GM19438 (cell line): Measurements from ENCODE around the gene AAK1.
"Not testable (repeated sequence)": the region's sequence is repeated elsewhere in the genome, so short reads cannot be mapped to it uniquely, and the experiment has no call there.

ENCODE experiments used
- ATAC-seq: cut with Tn5 transposase; IDR thresholded peaks from one replicate; pipeline ENCODE4 v1.9.1; 2021; ENCODE audit warnings: low read depth; ENCODE audit not compliant: unreplicated experiment

The AAK1 gene

DNA sequence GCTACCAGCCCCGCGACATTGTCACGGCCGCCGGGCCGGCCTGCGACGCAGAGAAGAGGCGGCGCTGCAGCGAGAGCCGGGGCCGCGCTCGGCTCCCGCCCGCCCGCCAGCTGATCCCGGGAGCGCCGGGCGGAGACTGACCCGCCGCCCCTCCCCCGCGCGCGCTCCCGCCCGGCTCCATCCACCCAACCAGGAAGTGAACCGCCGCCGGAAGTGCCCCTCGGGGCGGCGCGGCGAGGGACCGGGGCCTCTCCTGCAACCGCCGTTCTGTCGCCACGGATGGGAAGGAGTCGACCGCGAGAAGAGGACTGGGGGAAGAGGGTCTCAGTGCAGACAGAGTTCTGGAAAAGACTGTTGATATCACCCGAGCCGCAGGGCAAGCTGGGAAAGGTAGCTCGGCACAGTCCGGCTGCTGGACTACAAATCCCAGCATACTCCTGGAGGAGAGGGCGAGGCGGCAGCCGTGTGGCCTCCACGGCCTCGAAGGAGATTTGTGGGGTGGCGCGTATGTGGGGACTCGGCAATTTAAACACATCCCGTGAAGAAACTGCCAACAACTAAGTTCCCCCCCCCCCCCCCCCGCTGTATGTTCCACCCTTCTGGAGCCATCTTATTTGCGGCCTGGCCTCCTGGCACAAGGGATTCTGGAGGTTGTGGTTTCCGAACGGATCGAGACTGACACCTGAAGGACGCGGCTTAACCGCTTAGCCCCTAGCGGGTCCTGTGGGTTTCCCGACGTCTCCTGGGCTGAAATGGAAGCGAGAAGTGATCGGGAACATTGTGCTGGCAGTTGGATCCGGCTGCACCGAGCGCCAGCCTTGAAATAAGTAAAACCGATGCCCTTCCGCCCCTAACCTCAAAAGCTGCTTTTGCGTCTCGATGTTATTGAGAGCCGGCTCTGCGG lies at the start of gene AAK1:
Gene AAK1 (minus strand): TSS at position 138 of the 904 bp plus-strand sequence. CDS start 699 bp downstream, outside the sequence.
- peak; percentile 31 for ATAC-seq

DNA sequence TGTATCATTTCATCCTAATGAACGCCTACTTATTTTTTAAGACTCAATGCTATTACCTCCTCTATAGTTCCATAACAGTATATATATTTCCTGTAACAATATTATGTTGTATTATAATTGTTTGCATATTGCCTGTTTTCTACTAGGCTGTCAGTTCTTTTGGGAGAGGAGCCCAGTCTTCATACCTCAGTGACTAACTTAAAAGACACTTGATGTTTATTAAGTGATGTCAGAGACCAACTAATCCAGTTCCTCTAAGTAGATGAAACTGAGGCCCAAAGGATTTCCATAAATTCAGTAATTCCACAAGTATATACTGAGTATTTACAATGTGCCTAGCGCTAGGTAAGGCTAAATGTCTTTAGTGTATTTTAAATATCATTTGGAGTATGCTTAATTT lies 48.9 kb upstream of the AAK1 start:
- no peak for ATAC-seq

DNA sequence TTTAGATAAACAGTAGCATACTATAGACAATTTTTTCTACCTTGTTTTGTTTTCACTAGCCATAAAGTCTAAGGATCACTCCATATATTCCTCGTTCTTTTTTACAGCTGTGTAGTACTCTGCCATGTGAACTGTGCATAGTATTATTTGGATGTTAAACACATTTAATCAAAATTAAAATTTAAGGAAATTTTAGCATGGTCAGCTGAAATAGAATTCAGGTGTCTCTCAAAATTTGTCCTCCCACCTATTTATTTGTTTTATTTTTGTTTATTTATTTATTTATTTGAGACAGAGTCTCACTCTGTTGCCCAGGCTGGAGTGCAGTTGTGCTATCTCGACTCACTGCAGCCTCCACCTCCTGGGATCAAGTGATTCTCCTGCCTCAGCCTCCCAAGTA lies 46.4 kb upstream of the AAK1 start:
- no peak for ATAC-seq

DNA sequence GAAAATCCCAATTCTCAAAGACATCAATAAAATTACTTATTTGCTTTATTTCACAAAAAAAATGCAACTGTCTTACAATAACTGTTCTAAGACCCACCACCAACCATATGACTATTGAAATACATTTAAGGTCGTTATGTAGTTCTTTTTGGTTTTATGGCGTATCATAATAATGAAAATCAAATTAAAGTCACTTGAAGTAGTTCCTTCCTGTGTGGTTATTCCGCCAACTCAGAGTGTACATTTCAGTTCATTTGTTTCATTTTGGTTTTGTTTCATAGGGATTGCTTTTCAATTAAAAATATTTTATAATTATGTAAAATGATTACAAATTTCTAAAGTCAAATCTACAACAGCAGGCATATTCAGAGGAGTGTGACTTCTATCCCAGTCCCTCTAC lies 45.9 kb upstream of the AAK1 start:
- ATAC-seq: no peak

DNA sequence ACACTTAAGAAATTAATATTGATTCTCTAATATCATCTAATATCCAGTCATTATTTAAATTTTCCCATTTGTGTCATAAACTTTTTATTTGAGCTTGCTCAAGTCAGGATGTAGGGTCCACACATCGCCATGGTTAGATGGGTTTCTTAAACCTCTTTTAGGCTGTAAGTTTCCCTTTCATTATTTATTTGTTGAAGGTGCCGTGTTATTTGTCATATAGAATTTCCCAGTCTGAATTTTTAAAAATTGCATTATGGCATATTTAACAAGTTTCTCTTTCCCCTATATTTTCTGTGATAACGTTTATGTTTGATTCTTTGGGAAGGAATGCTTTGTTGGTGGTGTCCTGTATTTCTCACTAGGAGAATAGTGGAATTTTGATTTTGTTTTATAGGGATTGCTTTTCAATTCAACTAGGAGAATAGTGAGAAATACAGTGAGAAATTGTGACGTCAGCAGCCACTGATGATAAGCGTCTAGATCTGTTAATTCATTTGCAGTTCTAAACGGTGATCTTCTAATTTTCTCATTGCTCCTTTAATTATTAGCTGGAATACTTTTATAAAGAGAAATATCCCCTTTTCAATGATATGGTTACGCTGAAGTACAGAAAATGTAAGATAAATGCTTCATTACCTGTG lies 44.6 kb upstream of the AAK1 start:
- ATAC-seq: no peak

DNA sequence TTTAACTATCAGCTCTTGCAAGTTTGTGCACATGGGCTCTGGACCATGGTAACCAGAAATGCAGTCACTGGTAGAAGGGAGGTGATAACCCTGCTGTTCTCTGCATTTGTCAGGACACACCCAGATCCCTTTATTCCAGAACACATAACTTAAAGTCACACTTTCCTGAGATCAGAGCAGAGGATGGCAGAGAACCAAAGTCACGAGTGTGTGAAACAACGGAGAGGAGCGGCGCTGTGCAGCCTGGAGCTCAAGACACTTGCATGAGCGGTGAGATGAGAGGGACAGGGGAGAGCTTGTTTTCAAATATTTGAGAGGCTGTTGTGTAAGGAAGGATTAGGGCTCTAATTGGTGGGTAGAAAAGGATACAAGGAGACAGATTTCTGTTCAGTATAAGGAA lies 43.3 kb upstream of the AAK1 start:
- ATAC-seq: no peak

DNA sequence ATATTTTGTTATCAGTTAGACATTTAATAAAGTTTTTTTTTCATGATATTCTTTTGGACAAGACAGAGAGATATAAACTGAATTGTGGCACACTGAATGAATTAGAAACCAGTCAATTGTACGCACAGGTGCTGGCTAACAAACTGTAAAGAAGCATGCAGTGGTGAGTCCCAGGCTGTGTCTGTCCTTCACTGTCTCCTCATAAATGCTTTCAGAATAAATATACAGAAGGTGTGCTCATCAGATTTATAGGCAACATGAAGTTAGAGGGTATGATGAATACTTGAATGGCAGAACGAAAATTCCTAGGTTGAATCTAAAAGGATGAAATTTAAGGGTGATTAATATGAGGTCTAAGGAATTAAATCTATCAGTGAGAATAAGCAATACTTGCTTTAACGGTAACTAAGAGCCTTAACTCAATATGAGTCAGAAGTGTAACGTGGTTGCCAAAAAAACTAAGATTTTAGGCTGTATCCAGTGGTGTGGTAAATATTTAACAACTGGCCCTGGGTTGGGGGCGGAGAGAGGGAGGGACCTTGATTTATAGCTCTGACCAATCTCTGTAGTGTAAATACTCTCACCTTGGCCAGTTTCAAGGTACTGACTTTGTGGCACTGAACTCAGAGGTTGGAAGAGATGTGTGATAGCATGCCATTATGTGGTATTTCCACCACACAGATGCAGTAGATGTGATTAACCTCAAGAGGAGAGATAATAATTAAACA lies 41.9 kb upstream of the AAK1 start:
- ATAC-seq: no peak

DNA sequence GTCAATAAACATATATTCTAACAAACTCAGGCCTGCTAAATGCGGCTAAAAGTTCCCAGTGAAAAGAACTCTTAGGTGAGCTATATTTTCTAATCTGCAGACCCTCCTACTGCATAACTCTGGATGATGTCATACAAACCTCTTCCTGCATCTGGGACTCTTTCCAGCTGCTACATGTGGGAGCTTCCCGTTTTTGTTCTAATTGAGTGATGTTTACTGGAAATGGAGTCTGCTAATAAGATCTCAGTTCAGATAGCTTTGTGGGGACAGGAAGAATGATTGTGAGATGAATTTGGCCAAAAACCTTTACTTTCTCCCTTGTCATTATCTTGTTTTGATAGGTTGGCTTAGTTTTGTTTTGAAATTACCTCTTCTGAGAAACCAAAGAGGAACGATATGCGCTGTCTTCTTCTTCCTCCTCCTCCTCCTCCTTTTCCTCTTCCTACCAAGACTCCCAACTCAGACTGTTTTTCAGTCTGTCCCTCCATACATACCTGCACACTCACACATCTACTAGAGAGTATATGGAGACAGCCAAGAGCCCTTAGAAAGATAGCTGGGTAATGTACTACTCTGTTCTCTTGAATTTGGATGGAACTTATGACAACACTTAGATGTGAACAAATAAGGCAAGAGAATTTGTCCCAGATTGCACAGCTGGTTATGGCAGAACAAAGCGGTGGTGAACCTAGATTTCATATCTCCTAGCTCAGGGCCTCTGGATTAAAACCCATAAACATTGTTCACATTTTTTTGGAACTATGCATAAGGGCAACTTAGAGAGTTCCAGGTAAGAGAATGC lies 39.8 kb upstream of the AAK1 start:
- ATAC-seq: no peak

DNA sequence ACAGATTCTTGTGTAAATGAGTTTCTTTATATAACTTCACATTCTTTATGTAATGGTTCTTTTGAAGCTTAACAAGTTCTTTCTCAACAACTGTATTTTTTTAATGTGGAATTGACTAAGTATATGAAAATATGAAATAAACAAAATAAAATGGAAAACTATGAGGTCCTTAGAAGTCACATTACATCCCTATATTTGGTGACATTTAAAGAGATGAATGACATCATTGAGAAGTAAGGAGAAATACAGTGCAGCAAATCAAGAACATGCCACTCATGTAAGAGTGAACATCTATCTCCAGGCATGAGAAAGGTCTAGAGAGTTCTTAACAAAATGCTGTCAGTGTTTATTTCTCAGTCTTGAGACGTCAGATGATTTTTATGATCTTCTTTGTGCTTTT lies 39.0 kb upstream of the AAK1 start:
- ATAC-seq: no peak

DNA sequence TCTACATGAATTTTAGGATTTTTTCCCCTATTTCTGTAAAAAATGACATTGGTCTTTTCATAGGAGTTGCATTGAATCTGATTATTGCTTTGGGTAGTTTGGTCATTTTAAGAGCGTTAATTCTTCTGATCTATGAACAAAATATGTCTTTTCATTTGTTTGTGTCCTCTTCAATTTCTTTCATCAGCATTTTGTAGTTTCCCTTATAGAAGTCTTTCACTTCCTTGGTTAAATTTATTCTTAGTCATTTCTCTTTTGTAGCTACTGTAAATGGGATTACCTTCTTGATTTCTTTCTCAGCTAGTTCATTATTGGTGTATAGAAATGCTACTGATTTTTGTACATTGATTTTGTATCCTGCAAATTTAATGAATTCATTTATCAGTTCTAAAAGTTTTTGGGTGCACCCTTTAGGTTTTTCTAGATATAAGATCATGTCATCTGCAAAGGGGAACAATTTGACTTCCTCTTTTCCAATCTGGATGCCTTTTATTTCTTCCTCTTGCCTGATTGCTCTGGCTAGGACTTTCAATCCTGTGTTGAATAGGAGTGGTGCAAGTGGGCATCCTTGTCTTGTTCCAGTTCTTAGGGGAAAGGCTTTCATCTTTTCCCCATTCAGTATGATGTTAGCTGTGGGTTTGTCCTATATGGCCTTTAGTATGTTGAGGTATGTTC lies 36.6 kb upstream of the AAK1 start:
- no peak for ATAC-seq

DNA sequence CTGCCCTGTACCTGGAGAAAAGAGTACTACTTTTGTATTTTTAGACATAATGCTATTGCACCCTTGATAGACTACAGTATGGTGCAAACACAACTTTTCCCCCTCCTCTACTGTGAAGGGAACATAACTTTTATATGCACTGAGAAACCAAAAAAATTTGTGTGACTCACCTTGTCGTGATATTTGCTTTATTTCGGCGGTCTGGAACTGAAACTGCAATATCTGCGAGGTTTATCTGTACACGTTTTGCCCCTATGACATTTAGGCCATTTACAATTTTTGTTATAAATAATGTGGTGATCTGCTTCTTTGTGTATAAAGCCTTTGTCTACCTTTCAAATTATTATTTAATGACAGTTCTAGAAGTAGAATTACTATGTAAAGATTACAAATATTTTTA lies 34.4 kb upstream of the AAK1 start:
- ATAC-seq: no peak

DNA sequence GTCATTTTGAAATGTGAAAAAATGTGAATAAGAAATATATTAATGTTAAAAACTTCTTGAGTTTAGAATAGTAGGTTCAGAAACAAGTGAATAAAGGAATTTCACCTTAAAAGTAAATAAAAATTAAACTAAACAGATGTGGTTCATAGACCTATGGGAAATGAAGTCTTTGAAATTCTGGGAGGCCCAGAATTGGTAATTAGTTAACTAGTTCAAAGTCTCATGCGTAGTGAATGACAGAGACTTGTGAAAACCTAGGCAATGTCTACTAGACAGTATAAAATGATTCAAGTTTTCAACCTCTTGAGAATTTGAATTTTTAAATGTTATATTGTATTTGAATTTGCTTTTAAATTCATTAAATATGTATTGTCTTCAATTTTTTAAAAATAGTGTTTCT lies 32.6 kb upstream of the AAK1 start:
- ATAC-seq: no peak

DNA sequence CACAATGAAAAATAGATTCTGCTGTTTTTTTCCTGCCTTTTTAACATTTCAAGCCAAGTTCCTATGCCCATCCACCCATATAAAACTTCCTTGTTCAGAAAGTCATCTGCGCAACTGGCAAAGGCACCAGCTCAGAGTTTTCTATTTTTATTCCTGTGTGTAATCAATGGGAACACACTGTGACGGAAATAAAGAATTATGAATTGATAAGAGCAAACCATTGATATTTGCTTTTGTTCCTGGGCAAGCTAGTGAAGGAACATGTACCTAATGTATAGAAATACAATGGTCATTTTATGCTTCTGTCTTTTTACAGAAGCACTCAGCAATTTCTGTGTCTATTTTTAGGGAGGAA lies 30.8 kb upstream of the AAK1 start:
- ATAC-seq: no peak

DNA sequence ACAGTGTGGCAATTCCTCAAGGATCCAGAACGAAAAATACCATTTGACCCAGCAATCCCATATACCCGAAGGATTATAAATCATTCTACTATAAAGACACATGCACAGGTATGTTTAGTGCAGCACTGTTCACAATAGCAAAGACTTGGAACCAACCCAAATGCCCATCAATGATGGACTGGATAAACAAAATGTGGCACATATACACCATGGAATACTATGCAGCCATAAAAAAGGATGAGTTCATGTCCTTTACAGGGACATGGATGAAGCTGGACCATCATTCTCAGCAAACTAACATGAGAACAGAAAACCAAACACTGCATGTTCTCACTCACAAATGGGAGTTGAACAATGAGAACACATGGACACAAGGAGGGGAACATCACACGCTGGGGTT lies 29.6 kb upstream of the AAK1 start:
- ATAC-seq: not testable (repeated sequence)

DNA sequence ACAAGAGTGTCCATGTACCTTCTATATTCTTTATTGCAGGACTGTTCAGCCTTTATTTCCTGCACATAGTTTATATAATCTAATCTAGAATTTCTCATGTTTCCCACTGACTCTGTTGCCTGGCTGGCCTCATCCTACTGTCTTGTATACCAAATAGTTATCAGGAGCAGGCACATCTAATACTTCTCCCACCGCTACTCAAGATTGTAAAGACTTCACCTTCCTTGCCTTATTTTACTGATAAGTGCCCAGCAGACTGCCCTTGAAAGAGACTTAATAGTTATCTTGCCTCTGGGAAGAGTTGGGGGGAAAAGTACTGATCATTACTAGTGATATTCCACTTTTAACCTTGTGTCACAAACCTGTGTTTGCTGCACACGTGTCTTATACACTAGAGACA lies 26.1 kb upstream of the AAK1 start:
- no peak for ATAC-seq

DNA sequence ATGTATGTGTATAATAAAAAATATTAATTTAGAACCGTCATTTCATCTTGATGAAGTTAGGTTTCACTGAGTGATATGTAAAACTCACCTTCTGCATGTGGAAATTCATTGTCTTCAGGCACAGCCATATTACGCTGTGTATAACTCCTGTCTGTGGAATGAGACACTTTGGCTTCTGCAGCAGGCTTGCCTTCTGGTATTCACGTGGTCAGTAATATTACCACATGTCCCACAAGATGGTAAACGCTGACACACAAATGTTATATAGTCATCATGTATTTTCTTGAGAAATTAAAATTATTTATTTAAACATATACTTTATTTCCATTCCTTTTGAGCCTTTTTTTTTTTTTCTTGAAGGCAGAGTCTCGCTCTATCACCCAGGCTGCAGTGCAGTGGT lies 25.1 kb upstream of the AAK1 start:
- ATAC-seq: no peak

DNA sequence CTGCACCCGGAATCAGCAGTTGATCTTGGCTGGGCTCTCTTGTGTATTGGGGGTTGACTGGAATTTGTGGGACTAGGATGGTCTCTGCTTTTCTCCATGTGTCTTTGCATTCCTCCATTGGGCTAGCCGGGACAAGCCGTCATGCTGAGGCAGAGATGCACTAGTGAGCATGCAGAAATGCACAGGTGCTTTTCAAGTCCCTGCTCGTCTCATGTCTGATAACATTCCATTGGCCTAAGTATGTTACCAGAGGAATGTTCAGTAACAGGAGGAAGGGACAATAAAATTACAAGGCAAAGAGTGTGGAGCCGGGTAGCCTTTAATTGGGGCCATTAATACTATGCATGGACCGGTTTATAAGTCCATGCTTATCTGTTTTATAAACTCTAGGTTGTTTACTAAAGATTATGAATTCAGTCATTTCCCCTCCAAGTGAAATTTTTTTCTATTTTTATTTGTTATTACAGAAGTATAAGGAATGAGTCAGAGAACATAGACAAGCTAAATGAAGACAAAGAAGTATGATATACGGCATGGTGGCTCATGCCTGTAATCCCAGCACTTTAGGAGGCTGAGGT lies 24.4 kb upstream of the AAK1 start:
- ATAC-seq: no peak

DNA sequence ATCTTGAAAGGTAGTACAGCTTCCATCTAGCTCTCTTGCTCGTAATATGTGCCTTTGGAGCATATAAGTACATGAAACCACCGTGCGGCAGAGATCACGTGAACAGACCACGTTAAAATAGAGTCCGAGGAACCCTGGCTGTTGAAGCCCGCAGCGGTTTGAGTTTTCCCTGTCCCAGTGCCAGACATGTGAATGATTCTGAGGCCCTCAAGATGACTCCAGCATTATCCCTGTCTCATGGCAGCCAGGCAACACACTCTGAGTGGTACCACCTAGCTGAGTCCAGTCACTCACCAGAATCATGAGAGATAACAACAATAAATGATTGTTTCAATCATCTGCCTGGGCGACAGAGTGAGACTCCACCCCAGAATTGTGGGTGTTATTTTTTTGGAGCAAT lies 21.6 kb upstream of the AAK1 start:
- ATAC-seq: no peak

DNA sequence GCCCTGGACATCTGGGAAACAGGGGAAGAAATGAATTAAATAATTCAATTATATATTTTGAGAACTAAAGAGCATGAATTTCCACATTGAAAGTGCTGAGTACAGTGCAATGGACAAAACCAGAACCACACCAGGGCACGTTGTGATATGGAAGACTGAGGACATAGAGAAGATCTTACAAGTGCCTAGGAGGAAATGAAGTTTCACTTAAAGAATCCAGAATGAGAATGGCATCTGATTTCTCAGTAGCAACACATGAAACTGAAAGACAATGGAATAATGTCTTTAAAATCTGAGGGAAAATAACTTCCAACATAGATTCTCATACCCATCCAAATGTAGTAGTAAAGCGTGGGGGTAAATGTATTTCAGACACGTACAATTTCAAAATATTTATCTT lies 20.3 kb upstream of the AAK1 start:
- ATAC-seq: no peak

DNA sequence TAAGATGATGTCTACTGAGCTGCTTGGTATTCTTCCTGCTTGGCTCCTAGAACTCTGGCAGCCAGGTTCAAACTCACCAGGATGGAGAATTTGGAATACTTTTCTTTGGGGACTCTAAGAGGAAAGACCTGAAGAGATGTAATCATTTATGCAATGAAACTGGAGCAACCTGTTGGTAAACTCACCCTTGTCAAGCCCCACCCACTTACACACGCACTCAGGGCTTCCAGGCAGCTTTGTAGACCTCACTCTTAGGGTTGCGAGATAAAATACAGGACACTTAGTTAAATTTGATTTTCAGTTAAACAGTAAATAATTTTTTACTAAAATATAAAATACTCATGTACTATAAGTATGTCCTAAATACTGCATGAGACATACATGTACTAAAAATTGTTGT lies 19.0 kb upstream of the AAK1 start:
- not testable (repeated sequence) for ATAC-seq
